Skeletal muscle satellite cell (primary cell): ENCODE measurements around the gene TRIM39.
"Not testable (repeated sequence)": the region's sequence is repeated elsewhere in the genome, so short reads cannot be mapped to it uniquely, and the experiment has no call there.

ENCODE experiments used
- H3K27me3 ChIP-seq: 2 replicates; pipeline ENCODE4 v1.7.0; 2013; ENCODE audit warnings: low read length; ENCODE audit not compliant: control insufficient read depth, insufficient read depth
- H3K36me3 ChIP-seq: 2 replicates; pipeline ENCODE4 v1.7.0; 2013; ENCODE audit warnings: mild to moderate bottlenecking, control low read depth, low read length; ENCODE audit not compliant: insufficient read depth
- H3K4me1 ChIP-seq: 2 replicates; pipeline ENCODE4 v1.7.0; 2013; ENCODE audit warnings: low read length; ENCODE audit not compliant: control insufficient read depth, insufficient read depth
- H3K4me2 ChIP-seq: 2 replicates; pipeline ENCODE4 v1.7.0; 2013; ENCODE audit warnings: mild to moderate bottlenecking, low read length
- H3K4me3 ChIP-seq: 2 replicates; pipeline ENCODE4 v1.7.0; 2013; ENCODE audit warnings: low read length
- H3K9ac ChIP-seq: 2 replicates; pipeline ENCODE4 v1.7.0; 2013; ENCODE audit warnings: mild to moderate bottlenecking, low read depth, low read length, moderate library complexity
- H3K9me3 ChIP-seq: replicated peaks from 2 replicates; pipeline ENCODE4 v1.7.0; 2013; ENCODE audit warnings: mild to moderate bottlenecking, control low read depth, low read length

The TRIM39 gene

GRCh38 chr6:30352550-30352949 lies 25.8 kb downstream of the TRIM39 start:
- Histone ChIP-seq H3K36me3 (no peaks in the 10 kb centered on the region), H3K9me3 (no peaks in the 10 kb centered on the region), H3K4me1 (no peaks in the 10 kb centered on the region), H3K4me3 (no peak overlapping the region), H3K9ac (no peak overlapping the region), H3K27me3 (peaks cover 23% of the 10 kb centered on the region), H3K4me2 (no peak overlapping the region)

- no peaks in the 10 kb centered on the region for H3K9me3 ChIP-seq
- H3K9ac ChIP-seq, result no peak overlapping the region
- H3K4me3 ChIP-seq, result no peak overlapping the region
- H3K4me1 ChIP-seq, result no peaks in the 10 kb centered on the region
- no peaks in the 10 kb centered on the region for H3K36me3 ChIP-seq
- H3K4me2 ChIP-seq, result no peak overlapping the region
- peaks cover 49% of the 10 kb centered on the region for H3K27me3 ChIP-seq
Measured at GRCh38 chr6:30355281-30355680, 28.6 kb downstream of the TRIM39 start.

- Histone ChIP-seq H3K4me2 (no peak overlapping the region), H3K9me3 (no peaks in the 10 kb centered on the region), H3K9ac (no peak overlapping the region), H3K27me3 (peaks cover 62% of the 10 kb centered on the region), H3K4me3 (no peak overlapping the region), H3K36me3 (no peaks in the 10 kb centered on the region), H3K4me1 (no peaks in the 10 kb centered on the region)
Measured at GRCh38 chr6:30356536-30356935, 29.8 kb downstream of the TRIM39 start.

GRCh38 chr6:30357678-30358540 lies 31.2 kb downstream of the TRIM39 start:
- no peaks in the 10 kb centered on the region for H3K9me3 ChIP-seq
- peaks cover 70% of the 10 kb centered on the region for H3K27me3 ChIP-seq
- H3K9ac ChIP-seq, result no peak overlapping the region
- H3K4me3 ChIP-seq, result peak overlapping the region; percentile 64
- H3K4me1 ChIP-seq, result no peaks in the 10 kb centered on the region
- no peaks in the 10 kb centered on the region for H3K36me3 ChIP-seq
- peak overlapping the region; percentile 74 for H3K4me2 ChIP-seq

GRCh38 chr6:30359276-30359675 lies 32.5 kb downstream of the TRIM39 start:
- no peak overlapping the region for H3K4me2 ChIP-seq
- peaks cover 78% of the 10 kb centered on the region for H3K27me3 ChIP-seq
- H3K4me3 ChIP-seq, result no peak overlapping the region

GRCh38 chr6:30360139-30360538 lies 33.4 kb downstream of the TRIM39 start:
- H3K27me3 ChIP-seq, result peaks cover 80% of the 10 kb centered on the region

More at GRCh38 chr6:30359276-30359675, 32.5 kb downstream of the TRIM39 start:
- no peak overlapping the region for H3K9ac ChIP-seq
- no peaks in the 10 kb centered on the region for H3K4me1 ChIP-seq
- no peaks in the 10 kb centered on the region for H3K9me3 ChIP-seq
- H3K36me3 ChIP-seq, result no peaks in the 10 kb centered on the region

GRCh38 chr6:30361661-30362060 lies 34.9 kb downstream of the TRIM39 start:
- H3K4me2 ChIP-seq, result no peak overlapping the region
- no peaks in the 10 kb centered on the region for H3K9me3 ChIP-seq
- no peaks in the 10 kb centered on the region for H3K36me3 ChIP-seq
- H3K4me3 ChIP-seq, result no peak overlapping the region
- H3K4me1 ChIP-seq, result no peaks in the 10 kb centered on the region
- peaks cover 89% of the 10 kb centered on the region for H3K27me3 ChIP-seq
- H3K9ac ChIP-seq, result no peak overlapping the region

More at GRCh38 chr6:30360139-30360538, 33.4 kb downstream of the TRIM39 start:
- Histone ChIP-seq H3K4me3 (no peak overlapping the region), H3K9me3 (no peaks in the 10 kb centered on the region), H3K36me3 (no peaks in the 10 kb centered on the region), H3K4me1 (no peaks in the 10 kb centered on the region), H3K9ac (no peak overlapping the region), H3K4me2 (no peak overlapping the region)

GRCh38 chr6:30363459-30363858 lies 36.7 kb downstream of the TRIM39 start:
- Histone ChIP-seq H3K4me1 (no peaks in the 10 kb centered on the region), H3K4me2 (no peak overlapping the region), H3K36me3 (no peaks in the 10 kb centered on the region), H3K9ac (no peak overlapping the region), H3K27me3 (peaks cover 90% of the 10 kb centered on the region), H3K9me3 (no peaks in the 10 kb centered on the region), H3K4me3 (no peak overlapping the region)

GRCh38 chr6:30364591-30364990 lies 37.9 kb downstream of the TRIM39 start:
- Histone ChIP-seq H3K27me3 (peaks cover 83% of the 10 kb centered on the region), H3K4me3 (no peak overlapping the region), H3K4me2 (no peak overlapping the region), H3K9ac (no peak overlapping the region), H3K36me3 (no peaks in the 10 kb centered on the region), H3K9me3 (no peaks in the 10 kb centered on the region), H3K4me1 (no peaks in the 10 kb centered on the region)

GRCh38 chr6:30369280-30369679 lies 42.6 kb downstream of the TRIM39 start:
- H3K4me3 ChIP-seq, H3K4me1 ChIP-seq, H3K36me3 ChIP-seq, H3K4me2 ChIP-seq, H3K9ac ChIP-seq, H3K9me3 ChIP-seq: not testable (repeated sequence)
- peaks cover 70% of the 10 kb centered on the region for H3K27me3 ChIP-seq

GRCh38 chr6:30378290-30378937 lies 51.7 kb downstream of the TRIM39 start:
- Histone ChIP-seq H3K9ac (no peak overlapping the region), H3K4me1 (no peaks in the 10 kb centered on the region), H3K27me3 (peaks cover 70% of the 10 kb centered on the region), H3K9me3 (no peaks in the 10 kb centered on the region), H3K4me2 (no peak overlapping the region), H3K36me3 (no peaks in the 10 kb centered on the region), H3K4me3 (no peak overlapping the region)
